GM19452 (cell line): ENCODE data around the gene CADPS.

Experiments
- ATAC-seq: cut with Tn5 transposase; IDR thresholded peaks from one replicate; pipeline ENCODE4 v1.9.1; 2021; ENCODE audit not compliant: unreplicated experiment

The CADPS gene

DNA sequence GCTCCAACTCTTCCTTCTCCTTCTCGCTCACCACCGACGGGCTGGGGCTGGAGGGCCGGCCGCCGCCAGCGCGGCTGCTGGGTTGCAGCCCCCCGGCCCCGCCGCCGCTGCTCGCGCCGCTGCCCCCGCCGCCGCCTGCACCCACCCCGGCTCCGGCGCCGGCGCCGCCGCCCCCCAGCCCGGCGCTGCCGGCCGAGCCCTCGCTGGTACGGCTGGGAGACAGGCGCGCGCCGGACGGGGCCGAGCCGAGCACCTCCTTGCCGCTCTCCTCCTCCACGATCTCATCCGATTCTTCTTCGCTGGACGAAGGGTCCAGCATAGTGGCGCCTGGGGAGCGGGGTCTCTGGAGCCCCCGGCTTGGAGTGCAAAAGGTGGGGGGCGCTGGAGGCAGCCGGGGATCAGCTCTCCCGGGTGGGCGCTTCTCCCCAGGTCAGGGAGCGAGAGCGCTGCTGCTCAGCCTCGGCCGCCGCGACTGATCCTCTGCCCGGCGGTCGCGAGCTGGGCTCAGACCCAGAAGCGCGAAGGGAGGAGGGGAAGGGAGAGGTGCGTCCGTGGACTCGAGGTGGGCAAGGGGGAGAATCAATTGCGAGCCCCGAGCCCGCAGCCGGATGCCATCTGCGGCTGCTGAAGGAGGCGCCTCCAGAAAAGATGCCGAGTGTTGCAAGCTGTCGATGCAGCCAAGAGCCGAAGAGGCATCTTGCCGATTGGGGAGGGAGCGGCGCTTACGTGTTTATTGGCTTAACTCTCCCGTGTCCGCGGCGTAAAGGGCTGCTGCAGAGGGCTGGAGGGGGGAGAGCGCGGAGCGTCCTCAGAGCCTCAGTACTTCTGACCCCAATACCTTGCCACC lies at the start of gene CADPS:
Gene CADPS (minus strand): TSS at position 706 of the 847 bp plus-strand sequence. CDS start 387 bp downstream, at position 319.
- ATAC-seq, result no peak

DNA sequence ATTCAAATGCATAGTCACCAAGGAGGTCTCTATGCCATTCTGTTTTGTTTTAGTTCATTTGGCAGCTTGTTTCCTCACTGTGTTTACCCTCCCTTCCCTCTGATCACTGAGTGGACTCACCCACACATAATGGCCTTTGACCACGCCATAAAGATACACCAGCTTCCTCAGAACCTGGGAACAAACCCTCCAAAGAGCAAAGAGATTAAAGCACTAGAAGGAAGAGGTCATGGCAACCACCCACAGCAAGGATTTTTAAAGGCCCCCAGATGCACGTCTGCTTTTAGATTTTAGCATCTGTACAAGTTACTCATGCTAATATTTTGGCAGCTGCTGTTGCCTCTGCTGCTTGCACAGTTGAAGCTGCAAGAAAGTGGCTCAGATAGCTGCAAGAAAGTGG lies 47.9 kb upstream of the CADPS start:
- ATAC-seq, result no peak

DNA sequence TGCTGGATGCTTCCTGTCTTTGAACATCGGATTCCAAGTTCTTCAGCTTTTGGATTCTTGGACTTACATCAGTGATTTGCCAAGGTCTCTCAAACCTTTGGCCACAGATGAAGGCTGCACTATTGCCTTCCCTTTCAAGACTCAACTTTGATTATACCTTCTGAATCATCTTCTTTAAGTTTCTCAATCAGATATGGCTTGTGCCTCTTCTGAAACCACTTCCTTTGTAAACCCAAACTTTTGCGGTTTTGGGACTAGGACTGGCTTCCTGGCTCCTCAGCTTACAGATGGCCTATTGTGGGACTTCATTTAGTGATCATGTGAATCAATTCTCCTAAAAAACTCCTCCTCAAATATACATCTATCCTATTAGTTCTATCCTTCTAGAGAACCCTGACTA lies 47.1 kb upstream of the CADPS start:
- ATAC-seq, result no peak

DNA sequence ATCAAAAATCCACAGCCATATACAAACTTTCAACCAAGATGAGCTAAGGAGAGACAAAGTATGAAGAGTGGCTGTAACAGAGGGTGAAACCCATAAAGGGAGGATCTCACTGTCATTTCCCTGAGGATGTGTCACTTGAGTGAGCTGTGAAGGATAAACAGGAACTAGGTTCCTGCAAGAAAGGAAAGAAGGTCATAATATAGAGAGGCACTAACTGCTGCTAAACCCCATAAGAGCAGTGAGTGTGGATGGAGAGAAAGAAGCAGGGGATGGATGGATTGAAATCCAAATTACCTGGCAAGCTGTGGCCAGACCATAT lies 45.2 kb upstream of the CADPS start:
- no peak for ATAC-seq

DNA sequence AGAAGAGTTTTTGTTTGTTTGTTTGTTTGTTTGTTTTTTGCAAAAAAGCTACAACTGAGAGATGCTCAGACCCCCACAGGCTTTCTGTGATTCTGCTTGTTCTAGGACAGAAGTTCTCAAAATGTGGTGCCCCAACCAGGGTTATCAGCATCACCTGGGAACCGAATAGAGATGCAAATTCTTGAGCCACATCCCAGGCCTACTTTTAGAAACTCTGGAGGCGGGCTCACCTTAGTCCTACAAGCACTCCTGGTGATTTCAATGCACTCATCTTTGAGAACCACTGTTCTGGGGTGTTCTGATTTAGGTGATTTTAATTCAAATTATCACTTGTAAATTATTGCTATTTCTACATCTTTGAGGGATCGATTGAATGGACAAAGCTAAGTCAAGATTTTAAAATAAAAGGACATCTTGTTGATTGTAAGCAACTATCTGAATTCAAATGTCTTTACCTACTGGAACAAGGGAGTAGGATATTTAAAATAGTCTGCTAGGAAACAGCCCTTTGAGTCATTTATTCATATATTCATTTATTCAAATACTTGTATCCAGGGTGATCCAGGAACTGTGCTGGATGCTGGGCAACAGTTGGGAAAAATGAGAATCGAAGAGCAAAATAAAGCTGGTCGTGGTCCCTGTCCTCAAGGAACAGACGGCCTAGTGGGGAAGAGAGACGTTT lies 44.7 kb upstream of the CADPS start:
- no peak for ATAC-seq

DNA sequence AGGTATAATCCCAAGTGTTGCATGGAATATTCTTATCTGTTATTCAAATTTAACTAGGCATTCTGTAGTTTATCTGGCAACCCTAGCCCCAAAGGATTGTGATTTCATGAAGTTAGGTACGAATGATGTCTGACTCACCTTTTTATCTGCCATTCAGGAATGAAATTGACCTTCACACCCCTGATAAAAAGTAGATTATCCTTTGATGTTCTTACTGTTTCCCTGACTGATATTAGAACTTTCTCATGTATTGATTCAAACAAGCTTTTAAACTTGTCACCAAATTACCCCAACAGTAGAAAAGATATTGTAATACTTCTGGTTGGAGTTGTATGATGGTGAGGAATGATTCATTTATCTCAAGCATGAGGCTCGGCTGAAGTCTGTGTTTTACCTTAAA lies 43.6 kb upstream of the CADPS start:
- ATAC-seq, result no peak

DNA sequence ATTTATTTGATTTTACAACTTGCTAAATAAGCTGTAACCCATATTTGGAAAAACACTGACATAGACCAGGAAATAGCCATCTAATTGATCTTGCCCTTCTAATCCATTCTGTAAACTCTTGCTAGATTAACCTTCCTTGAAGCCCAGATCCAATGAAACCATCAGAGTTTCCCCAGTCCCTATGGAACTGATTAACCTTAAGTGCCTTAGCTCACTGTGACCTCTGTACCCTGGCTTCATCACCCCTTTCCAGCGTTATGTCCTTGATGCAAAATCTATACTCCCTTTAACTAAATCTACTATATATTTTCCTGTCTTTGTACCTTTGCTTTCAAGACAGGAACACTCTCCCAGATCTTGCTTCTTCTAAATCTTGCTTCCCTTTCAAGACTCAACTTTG lies 42.9 kb upstream of the CADPS start:
- no peak for ATAC-seq

DNA sequence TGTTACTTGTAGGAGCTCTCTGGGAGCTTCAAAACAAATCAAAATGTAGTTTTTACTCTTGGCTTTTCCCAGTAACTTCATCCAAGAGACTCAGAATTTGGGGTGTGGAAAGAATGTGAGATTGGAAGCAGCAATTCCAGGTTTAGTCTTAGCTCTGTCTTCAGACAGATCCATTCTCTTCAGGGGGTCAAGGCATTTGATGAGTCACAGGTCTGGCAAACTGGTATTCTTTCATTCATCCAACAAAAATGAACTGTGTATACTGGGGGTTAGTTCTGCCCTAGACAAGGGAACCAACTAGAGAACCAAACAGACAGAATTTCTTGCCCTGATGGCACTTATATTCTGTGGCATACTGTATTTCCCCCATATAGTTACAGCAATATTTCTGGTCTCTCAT lies 36.3 kb upstream of the CADPS start:
- ATAC-seq, result no peak

DNA sequence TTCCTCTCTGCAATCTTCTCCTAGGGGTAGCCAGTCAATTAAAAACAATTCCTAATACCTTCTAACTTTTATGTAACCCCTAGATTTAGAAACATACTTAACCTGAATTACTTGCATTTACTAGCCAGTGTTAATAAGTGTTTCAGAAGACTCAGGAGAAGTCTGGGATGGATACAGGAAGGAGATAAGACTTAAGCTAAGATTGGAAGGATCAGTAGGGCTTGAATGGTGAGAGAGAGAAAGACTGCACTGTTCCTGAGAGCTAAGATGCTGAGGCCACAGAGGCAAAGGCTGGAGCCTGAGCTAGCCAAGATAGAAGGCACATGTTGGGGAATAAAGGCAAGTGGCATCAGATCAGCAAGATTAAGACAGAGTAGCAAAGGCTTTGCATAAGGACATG lies 30.1 kb upstream of the CADPS start:
- ATAC-seq, result no peak

DNA sequence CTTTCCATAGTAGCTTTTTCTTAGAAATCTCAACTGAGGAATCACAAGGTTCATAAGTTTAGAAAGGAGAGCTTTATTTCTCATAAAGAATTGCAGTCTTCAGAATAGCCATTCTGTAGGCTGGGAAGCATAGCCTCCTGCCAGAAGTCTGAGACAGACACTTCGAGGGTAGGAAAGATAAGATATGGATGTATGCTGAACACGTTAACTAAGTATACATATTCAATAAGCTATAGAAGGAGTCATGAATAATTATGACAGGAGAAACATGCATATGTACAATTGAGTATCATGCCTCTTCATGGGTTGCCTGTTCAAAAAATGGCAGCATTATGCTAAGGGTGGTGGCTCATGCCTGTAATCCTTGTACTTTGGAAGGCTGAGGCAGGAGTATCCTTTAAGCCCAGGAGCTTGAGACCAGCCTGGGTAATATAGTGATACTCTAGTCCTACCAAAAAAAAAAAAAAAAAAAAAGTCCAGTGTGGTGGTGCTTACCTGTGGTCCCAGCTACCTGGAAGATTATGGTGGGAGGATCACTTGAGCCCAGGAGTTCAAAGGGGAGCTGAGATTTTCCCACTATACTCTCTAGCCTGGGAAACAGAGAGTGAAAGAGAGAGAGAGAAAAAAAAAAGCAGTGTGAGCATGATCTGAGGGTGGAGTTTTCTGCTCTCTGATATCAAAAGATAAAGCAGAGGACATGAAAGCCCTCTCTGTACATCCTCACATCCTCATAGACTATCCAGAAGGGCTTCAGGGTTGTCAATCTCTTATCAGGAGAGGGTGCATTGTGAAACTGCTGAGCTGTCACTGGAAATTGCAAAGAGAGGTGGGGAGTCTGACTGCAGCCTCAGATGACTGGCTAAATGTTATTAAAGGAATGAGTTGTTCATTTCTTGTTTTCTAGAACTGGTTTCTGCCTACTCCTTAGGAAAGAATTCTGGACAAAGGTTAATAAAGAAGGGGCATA lies 23.6 kb upstream of the CADPS start:
- ATAC-seq, result no peak

DNA sequence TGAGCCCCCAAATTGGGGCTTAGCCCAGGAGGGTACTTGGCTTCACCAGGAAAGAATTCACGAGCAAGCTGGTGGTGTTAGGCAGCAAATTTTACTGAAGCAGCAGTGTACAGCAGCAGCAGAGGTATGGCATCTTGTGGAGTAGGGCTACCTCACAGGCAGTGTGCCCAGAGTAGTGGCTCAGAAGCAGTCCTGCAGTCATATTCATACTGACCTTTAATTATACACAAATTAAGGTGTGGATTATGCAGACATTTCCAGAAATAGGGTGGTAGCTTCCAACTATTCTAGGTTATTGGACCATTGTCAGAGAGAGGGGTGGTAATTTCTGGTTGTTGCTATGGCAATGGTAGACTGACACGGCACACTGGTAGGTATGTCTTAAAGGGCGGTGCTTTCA lies 20.7 kb upstream of the CADPS start:
- no peak for ATAC-seq

DNA sequence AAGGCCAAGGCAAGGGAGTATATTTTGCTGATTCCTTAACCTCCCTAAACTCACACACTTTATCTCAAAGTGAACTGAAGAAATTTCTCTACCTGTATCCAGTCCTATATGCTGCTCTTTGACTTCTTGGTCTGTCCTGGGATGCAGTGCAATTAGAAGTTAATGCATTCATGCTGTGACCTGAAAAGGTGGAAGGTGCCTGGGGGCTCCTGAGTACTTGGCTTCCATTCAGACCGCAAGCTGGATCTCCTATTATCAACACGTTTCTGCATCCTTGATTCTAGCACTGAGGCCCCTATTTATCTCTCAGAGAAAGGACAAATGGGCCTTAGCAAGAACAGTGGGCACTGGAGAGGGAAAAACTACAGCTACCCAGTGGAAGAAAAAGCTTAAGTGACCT lies 17.7 kb upstream of the CADPS start:
- ATAC-seq, result no peak

DNA sequence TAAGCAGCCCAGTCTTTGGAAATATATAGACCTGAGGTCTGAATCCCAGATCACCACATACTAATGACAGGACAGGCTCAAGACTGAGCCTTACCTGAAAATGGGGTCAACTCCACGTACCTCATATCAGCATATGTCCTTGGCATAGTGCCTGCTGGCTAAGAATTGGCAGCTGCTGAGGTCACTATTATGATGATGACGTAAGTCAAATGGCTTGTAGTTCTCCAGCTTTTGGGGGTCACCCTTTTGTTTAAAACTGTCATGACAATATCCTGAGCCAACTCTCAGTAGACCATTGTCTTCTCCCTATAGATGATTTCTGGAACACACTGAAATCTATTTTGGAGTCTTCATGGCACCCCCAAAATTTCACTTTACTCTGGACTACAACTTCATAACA lies 16.8 kb upstream of the CADPS start:
- no peak for ATAC-seq

DNA sequence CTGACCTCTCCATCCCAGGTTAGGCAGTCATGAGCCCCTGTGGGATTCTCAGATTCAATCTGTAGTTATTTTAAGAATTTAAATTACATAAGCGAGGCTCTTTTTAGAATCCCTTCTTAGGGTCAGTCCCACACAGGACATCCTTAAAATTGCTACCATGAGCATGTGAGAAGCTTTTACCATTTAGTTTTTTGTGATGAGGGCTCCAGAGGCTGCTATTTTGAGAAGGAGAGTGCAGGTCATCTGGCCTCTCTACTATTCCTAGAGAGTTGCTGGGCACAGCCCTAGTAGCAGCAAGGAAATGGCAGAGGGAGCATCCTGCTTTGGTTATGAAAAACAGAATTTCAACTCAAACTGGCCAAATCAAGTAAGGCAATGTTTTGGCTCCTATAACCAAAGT lies 13.6 kb upstream of the CADPS start:
- no peak for ATAC-seq

DNA sequence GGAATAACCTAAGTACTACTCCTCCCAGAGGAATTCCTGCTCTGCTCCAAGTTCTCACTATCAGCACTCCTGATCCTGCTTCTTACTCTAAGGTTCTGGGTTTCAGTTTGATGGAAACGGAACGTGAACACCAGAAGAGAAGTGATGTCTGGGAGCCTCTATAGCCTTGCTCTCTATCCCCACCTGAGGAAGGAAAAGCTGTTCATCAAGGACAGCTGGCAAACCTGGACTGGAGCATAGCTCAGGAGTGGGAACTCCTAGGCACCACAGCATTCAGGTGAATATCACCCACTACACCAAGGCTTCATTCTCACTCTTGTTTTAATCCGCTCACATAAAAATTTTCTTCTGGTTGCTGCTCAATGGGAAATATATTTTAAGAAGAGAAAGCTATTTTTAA lies 13.0 kb upstream of the CADPS start:
- ATAC-seq, result no peak

DNA sequence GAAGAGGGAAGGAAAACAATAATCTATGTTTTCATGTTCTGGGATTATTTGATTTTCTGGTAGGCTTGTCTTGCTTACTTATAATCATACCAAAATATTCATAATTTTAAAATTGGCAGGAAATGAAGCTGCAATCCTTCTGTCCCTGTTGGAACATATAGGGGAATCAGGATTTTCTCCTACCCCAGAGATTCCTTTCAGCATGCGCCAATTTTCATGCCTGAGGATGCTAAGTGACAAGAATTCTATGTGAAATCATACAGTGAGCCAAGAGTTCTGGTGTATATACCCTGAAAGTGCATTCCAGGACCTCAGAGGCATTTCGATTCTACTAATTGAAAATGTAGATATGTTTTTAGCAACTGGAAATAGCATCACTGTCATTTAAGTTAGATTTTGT lies 9.9 kb upstream of the CADPS start:
- no peak for ATAC-seq

DNA sequence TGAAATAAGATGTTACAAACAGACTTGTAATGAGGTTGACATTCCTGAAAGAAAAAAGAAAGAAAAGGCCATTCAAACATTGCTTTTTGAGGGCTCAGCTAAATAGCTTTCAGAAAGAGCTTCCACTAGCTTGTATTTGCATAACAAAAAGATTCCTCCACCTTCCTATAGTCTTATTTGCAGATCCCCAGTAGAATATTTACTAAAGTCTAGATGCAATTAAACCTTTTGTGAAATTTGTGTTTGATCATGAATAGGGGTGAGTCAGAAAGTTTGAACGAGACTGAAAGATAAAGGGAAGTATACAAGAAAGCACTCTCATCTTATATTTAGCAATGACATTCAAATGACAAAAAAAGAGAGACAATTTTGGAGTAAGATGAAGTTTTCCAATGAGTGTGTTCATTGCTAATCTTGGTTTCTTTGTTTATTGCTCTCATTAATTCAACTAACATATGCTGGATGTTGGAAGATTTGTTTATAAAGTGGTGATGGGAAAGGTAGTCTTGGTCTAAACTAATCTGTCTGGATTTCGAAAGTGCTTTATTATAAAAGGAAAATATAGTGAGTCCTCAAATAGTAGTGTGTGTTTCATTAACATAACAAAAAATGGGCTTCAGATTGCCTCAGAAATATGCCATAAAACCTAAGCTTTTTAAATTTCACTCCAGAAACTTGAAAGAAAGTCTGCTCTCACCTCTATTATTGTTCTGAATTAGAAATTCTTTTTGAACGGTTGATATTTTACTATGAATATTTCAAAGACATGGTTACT lies 9.1 kb upstream of the CADPS start:
- no peak for ATAC-seq

DNA sequence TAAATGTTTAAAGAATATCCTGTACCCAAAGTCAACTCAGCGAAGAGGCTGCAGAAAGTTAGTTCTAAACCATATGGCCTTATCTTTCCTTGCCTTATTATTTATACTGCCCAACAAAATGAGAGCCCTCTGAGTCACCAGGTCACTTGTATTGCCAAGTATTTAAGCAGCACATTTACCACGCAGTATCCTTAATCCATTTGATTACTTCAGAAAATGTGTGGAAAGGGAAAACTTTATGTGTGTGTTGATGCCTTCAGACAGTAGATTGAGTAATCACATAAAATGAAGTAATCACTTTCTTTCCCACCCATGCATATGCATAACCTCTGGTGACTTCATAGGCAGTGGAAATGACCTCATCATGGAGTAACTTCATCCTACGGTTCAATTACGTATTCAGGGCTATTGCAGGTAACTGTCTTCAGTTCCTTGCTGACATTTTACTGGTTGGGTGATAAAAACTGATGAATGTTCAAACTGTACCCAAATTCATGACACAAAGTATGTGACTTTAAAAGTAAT lies 7.5 kb upstream of the CADPS start:
- no peak for ATAC-seq

DNA sequence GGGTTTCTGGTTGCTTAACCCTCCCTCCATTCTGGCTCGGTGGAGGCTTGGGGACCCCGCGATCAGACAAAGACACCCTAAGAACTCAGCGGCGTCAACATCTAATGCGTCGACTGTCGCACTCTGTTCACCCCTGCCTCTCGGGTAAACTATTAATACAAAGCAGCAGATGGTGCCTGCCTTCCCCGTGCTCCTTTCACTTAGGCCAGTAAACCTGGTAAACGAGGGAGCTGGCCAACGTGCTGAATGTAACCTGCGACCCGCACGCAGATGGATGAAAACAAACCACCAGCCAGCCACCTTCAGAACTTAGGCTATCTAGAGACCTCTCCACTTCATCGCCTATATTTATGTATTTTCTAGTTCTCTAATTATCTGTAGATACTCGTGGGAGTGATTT lies 848 bp upstream of the CADPS start:
- no peak for ATAC-seq

DNA sequence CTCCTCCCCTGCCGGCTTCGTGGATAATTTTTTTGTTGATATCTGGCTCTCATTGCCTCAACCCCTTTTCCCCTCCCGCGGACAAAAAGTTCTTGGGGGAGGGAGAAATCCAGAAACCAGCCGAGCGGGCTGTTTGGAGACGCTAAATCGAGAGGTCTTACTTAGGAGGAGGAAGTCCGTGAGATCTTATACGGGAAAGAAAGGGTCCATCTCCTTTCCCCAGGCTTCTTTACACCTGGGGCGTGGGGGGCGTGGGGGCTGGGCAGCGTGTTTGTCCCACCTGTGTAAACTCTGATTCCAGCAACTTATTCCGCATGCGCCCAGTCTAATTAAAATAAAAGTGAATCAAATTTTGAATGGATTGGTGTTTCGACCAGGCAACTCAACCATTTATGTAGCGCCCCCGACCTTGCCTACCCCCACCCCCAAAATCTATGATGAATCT lies 364 bp upstream of the CADPS start:
- no peak for ATAC-seq
